GM04504 (cell line): ENCODE measurements around the gene TLR4.

ENCODE experiments used
- DNase-seq: peaks from one replicate; pipeline ENCODE4 v3.0.0-alpha.2; 2012; ENCODE audit warnings: low read depth

Gene TLR4

DNA sequence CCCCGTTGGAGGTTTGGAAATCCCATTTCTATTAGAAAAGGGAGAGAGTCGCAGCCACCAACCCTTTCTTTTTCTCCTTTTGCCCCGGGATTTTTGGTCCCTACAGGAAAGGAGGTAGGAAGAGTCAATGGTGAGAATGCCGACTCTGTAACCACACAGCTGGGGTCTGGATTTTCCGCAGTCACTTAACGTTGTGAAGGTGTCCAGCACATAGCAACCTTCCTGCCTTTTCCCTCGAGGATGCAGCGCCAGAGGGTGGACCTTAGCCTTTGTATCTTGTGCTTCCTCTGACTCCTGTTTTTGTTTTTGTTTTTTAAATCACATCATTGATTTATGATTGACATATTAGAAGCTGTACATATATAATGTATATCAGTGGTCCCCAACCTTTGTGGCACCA, 41.4 kb downstream of the TLR4 start:
- DNase-seq, result no peak

DNA sequence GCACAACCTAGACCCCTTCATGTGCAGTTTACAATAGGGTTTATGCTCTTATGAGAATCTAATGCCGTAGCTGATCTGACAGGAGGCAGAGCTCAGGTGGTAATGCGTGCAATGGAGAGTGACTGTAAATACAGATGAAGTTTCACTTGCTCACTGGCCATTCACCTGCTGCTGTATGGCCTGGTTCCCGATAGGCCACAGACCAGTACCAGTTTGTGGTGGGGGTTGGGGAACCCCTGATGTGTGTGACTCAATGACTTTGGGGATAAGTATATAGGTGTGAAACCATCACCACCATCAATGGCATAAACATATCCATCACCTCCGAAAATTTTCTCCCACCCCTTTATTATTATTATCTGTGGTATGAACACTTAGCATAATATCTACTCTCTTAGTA, 42.1 kb downstream of the TLR4 start:
- no peak for DNase-seq

- no peak for DNase-seq
These were observed 43.3 kb downstream of the TLR4 start for GRCh38 chr9:117747386-117747970.

DNA sequence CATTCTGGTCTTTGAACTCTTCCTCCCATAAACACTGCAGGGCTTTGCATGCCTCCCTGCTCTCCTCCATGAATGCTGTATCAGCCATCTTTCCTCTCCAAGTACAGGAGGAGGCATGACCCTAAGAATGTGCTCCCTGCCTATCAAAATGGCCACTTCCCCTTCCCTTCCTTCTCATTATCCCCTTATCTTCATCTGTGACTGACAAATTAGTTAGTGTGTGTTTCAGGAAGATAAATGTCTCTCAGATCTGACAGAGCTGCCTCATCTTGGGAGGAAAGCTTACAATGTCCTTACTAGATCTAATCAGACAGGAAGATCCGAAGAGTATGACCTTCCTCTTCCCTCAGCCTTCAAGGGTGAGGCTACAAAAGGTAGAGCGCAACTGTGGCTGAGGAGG, 46.2 kb downstream of the TLR4 start:
- DNase-seq, result no peak

GRCh38 chr9:117752894-117753293, 48.7 kb downstream of the TLR4 start:
- DNase-seq, result no peak

DNA sequence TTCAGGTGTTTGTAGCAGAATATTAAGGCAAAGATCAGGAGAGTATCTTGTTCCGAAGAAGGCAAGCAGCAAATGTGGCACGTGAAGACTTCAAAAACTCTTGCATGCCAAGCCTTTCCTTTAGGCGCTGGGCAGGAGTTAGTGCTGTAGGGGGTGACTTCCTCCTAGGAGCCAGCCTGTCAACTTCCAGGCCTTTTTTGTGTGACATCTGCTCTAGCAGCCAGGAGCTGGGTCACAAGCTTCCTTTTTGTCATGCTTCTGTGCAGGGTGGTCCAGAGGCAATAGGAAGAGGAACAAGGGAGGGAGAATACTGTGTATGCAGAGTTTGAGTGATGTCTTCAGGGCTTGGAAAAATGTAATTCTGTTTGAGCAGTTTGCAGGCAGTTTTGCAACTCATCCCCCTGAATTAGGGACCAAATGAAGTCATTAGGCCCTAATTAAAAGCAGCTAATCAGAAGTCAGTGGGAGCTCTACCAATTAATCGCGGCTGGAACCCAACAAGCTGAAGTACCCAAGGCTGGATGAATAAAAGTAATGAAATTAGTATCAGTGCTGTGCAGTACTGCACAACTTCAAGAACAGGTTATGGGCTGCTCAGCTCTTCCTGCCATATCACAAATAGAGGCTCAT, 53.5 kb downstream of the TLR4 start:
- DNase-seq, result no peak

- peak; percentile 45 for DNase-seq
These were observed 59.1 kb downstream of the TLR4 start for GRCh38 chr9:117763314-117763713.

DNA sequence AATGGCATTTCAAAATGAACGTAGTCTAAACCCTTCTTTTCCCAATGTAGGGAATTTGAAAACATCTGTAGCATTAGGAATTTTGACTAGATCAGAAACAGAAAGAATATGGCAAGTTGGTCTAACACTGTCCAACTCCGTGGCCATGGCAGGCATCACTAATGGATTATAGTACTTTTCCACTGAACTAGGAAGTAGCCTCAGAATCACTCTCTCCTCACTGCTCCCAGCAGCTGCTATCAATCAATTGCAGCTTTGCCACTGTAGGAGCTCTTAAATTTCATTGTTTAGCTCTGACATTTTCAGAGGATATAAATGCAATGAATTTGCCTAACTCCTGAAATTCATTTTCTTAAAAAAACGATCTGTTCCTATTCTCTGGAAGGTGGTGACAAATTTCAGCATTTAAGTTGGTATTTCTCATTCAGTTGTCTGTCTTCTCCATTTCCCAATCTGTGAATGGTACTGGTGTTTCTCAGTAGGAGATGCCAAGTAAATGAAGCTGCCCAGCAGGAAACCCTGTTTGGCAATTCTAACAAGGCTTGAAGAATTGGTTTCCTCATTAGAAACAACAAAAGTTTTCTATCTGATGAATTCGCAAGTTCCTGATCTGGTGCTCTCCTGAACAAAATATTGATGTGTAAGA, 64.7 kb downstream of the TLR4 start:
- no peak for DNase-seq

GRCh38 chr9:117771136-117771535, 66.9 kb downstream of the TLR4 start:
- no peak for DNase-seq

GRCh38 chr9:117772960-117773359, 68.8 kb downstream of the TLR4 start:
- DNase-seq, result peak; percentile 75
